ENCODE measurements around the gene CEP350.
"Not testable (repeated sequence)": the region's sequence is repeated elsewhere in the genome, so short reads cannot be mapped to it uniquely, and the experiment has no call there.

Gene CEP350

GRCh38 chr1:179990847-179991246 lies 36.2 kb downstream of the CEP350 start:
- DNase-seq (ENCODE audit: low spot score): no peak

DNA sequence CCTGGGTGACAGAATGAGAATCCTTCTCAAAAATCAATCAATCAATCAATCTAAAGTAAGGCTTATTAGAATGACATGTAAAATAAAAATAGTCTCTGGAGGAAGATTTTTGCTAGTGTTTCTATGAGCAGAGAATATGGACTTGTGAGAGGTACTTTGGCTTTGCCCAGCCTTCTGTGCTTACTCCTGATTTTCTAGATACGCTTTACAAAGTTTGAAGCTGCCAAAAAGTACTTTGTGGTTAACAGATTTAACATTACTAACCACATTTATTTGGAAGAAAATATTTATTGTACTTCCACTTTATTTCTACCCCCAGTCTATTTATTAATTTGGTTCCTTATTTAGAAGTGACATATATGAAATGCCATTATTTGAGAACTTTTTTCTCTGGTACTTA lies 41.0 kb downstream of the CEP350 start:
- DNase-seq (ENCODE audit: low spot score): no peak

- no peak for DNase-seq (ENCODE audit: low spot score)
These were observed 41.5 kb downstream of the CEP350 start for GRCh38 chr1:179996099-179996498.

- no peak for DNase-seq (ENCODE audit: low spot score)
These were observed 46.0 kb downstream of the CEP350 start for GRCh38 chr1:180000575-180000974.

DNA sequence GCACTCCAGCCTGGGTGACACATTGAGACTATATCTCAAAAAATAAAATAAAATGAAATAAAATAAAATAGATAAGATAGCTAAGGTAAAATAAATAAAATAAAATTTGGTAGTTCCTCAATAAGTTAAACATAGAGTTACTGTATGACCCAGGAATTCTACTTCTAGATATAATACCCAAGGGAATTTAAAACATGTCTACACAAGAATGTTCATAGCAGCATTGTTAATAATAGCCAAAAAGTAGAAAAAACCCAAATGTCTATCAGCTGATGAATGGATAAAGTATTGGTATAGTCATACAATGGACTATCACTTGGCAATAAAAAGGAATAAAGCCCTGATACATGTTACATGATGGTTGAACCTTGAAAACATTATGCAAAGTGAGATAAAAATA lies 47.8 kb downstream of the CEP350 start:
- DNase-seq (ENCODE audit: low spot score): no peak

DNA sequence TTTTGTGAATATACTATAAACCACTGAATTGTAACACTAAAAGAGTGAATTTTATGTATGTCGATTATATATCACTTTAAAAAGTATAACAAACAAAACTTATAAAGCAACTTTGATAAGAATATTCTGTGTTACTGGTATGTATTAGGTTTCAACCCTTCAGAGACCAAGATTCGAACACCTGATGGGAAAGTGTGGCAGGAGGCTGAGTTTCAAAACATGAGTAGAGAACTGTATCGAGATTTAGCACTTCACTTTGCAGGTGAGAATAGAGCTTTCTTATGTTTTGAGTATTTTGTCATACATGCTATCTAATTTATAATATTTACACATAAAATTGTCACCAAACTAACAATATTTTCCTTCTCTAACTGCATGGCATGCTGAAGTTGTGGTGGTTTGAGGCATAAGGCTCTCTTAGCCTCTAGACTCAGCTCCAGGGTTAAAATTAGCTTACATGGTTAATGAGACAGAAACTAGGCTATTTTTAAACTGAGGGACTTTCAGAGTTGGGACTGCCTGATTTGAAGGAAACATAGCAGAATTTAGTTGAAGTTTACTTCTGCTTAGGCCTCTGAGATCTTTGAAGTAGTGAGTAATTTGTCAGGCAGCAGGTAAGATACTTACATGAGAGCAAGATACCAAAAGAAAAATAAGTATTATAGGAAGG lies 48.6 kb downstream of the CEP350 start:
- no peak for DNase-seq (ENCODE audit: low spot score)

DNA sequence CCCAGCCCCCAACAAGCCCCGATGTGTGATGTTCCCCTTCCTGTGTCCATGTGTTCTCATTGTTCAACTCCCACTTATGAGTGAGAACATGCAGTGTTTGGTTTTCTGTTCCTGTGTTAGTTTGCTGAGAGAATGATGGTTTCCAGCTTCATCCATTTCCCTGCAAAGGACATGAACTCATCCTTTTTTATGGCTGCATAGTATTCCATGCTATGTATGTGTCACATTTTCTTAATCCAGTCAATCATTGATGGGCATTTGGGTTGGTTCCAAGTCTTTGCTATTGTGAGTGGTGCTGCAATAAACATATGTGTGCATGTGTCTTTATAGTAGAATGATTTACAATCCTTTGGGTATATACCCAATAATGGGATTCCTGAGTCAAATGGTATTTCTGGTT lies 52.2 kb downstream of the CEP350 start:
- DNase-seq (ENCODE audit: low spot score): not testable (repeated sequence)

- no peak for DNase-seq (ENCODE audit: low spot score)
These were observed 65.4 kb downstream of the CEP350 start for GRCh38 chr1:180020017-180020416.

GRCh38 chr1:180026556-180026955 lies 71.9 kb downstream of the CEP350 start:
- DNase-seq (ENCODE audit: low spot score): no peak

- DNase-seq (ENCODE audit: low spot score): no peak
These were observed 73.4 kb downstream of the CEP350 start for GRCh38 chr1:180027949-180028445.

DNA sequence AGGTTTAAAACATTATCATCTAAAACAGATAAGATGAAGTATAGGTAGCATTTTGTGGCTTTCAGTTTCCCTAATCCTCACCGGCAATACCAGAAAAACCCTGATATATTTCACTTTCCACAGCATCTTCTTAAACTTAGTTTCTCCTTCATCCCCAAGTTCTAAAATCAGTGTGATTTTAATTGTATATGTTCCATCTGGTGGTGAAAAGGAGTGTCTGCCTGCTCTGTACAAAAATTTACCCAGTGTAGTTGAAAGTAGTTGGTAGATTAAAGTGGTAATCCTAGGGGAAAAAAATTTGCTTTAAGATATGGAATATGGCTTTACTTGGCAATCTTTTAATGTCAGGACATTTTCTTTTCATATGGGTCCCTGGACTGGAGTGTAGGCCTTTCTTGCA lies 74.3 kb downstream of the CEP350 start:
- no peak for DNase-seq (ENCODE audit: low spot score)

- no peak for DNase-seq (ENCODE audit: low spot score)
These were observed 75.0 kb downstream of the CEP350 start for GRCh38 chr1:180029524-180030135.

GRCh38 chr1:180031664-180032063 lies 77.1 kb downstream of the CEP350 start:
- no peak for DNase-seq (ENCODE audit: low spot score)

- DNase-seq (ENCODE audit: low spot score): no peak
These were observed 78.8 kb downstream of the CEP350 start for GRCh38 chr1:180033390-180033789.

- no peak for DNase-seq (ENCODE audit: low spot score)
These were observed 85.4 kb downstream of the CEP350 start for GRCh38 chr1:180040034-180040433.

DNA sequence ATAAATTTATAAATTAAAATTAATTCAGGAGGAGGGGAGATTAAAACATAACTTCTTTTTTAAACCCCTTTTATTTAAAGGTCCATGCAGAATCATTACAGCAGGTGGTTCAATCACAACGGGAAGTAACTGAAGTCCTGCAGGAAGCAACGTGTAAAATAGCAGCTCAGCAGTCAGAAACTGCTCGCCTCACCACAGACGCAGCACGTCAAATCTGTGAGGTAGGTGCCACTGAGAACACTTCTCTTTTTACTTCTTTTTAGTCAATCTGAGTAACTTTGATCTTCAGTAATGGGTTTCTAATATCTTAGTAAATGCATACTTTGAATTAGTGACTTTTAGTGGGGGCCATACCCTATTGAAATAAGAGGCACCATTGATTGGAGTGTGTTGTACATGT lies 87.0 kb downstream of the CEP350 start:
- DNase-seq (ENCODE audit: low spot score): no peak

- no peak for DNase-seq (ENCODE audit: low spot score)
These were observed 88.5 kb downstream of the CEP350 start for GRCh38 chr1:180042988-180043622.

DNA sequence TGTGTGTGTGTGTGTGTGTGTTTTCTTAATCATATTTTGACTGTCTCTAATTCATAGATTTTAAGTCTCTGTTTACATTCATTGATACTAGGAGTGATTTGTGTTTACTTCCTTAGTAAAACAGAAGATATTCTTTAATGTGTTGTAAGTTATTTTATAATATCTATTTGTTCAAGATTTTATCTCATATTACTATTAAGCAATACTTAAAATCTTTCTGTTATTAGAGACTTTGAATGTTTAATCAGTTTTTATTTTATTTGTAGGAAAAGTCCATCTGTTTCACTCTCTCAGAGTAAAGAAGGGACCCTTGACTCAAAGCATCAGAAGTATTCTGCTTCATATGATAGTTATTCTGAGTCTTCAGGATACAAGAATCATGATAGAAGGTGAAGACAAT lies 89.2 kb downstream of the CEP350 start:
- no peak for DNase-seq (ENCODE audit: low spot score)

DNA sequence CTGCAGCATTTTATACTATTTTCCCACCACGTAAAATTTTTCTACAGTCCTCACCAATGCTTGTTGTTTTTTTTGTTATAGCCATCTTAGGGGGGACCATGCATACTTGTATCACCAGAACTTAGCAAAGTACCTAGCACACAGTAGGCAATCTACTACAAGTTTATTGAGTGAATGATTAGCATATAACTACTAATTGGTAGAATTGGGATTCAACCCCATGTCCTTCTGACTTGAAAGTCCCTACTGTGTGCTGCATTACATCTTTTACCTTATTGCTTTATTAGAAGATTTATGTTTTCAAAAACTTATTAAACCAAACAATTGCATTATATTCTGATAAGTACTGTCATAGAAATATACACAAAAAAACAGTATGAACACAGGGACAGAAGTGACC lies 92.1 kb downstream of the CEP350 start:
- no peak for DNase-seq (ENCODE audit: low spot score)

GRCh38 chr1:180053594-180054567 lies 99.3 kb downstream of the CEP350 start:
- DNase-seq (ENCODE audit: low spot score): no peak

GRCh38 chr1:180057883-180058396 lies 103.3 kb downstream of the CEP350 start:
- no peak for DNase-seq (ENCODE audit: low spot score)

DNA sequence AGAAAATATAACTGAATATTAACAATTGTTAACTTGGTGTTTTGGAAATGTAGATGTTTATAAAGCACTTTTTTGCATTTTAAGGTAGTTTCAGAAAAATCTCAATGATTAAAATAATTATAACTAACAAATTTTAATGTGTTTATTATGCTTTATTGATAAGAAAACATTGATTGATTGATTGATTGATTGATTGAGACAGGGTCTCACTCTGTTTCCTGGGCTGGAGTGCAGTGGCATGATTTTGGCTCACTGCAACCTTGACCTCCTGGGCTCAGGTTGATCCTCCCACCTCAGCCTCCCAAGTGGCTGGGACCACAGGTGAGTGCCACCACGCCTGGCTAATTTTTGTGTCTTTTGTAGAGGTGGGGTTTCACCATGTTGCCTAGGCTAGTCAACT lies 106.4 kb downstream of the CEP350 start:
- DNase-seq (ENCODE audit: low spot score): no peak

All from LoVo (cell line).